IgD-negative memory B cell (primary cell): ENCODE results near the gene AGA. TPM values are rescaled to one million over a fixed set of nuclear protein-coding genes. Genes with fewer than 3 reads are reported as not detected.

Source experiments
- H3K27ac Mint-ChIP-seq, 3 donors: one replicate each; pipeline ENCODE4 v1.8.0; 2020 to 2022; ENCODE audit warnings: mild to moderate bottlenecking in 3 of 3, mixed read lengths in 3 of 3, moderate library complexity in 1 of 3
- H3K27me3 Mint-ChIP-seq: one replicate; pipeline ENCODE4 v1.8.0; 2021; ENCODE audit warnings: mixed read lengths
- H3K36me3 Mint-ChIP-seq: one replicate; pipeline ENCODE4 v1.8.0; 2020; ENCODE audit warnings: mild to moderate bottlenecking, mixed read lengths
- H3K4me1 Mint-ChIP-seq, 3 donors: one replicate each; pipeline ENCODE4 v1.8.0; 2020 to 2022; ENCODE audit warnings: mixed read lengths in 3 of 3, mild to moderate bottlenecking in 1 of 3
- H3K4me3 Mint-ChIP-seq, 4 donors: one replicate each; pipeline ENCODE4 v1.8.0; 2020 to 2022; ENCODE audit warnings: mild to moderate bottlenecking in 4 of 4, mixed read lengths in 4 of 4, moderate library complexity in 3 of 4
- H3K9me3 Mint-ChIP-seq, 3 donors: one replicate each; pipeline ENCODE4 v1.8.0; 2020 to 2021; ENCODE audit warnings: mixed read lengths in 3 of 3, mild to moderate bottlenecking in 1 of 3
- polyA plus RNA-seq: library from polyadenylated mRNA; unstranded; fragments of 300-500 nt; fragmentation: Illumina TruSeq; gene quantifications from one replicate; pipeline ENCODE4 v1.2.3, GENCODE V29; 2021

The AGA gene
- polyA plus RNA-seq, result 31.0 TPM

DNA sequence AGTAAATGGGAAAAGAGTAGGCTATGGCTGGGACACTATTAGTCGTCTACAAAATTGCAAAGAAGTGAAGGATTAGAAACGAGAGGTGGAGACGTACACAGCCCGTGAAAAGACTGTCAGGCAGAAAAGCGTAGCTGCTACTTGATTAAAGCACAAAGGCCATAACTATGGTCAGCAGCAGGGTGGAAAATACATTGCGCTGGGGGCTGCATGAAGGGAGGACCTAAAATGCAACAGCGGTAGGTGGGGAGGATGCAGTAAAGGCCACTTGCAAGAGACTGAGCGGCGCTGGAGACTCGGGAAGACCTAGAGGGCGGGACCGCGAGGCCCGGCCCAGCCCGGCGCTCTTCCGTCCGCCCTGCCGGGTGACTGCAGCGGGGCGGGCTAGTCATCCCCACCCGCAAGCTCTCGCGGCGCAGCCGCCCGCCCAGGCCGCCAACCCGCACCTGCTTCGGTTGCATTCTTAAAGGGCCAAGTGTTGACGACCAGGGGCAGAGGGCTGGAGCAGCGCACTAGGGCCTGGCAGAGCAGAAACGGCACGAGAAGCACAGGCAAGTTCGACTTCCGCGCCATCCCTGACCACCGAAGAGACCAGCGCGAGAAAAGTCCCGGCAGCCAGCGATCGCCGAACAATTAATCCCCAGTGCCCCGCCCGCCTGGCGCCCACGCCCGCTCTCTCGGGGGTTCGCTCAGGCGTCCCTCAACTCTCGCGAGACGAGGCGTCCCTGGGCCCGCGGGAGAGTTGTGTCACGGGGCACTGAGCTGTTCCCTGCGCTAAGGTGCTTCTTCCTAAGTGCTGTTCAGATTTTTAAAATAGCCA lies at the start of gene AGA:
AGA (minus strand) TSS at position 635 of the 820 bp plus-strand sequence; CDS start at position 573, 62 bp downstream.
- H3K9me3 Mint-ChIP-seq, result no peaks in the 10 kb centered on the region
- peak within 1 kb of the TSS; percentile 87 to 95 (median 90) for H3K4me3 Mint-ChIP-seq
- no peaks in the 10 kb centered on the region for H3K36me3 Mint-ChIP-seq
- peaks cover 6 to 17% (median 15%) of the 10 kb centered on the region in 3 donors for H3K4me1 Mint-ChIP-seq
- no peaks in the 10 kb centered on the region for H3K27me3 Mint-ChIP-seq
- H3K27ac Mint-ChIP-seq, result peak within 1 kb of the TSS; percentile 72 to 98 (median 95)

DNA sequence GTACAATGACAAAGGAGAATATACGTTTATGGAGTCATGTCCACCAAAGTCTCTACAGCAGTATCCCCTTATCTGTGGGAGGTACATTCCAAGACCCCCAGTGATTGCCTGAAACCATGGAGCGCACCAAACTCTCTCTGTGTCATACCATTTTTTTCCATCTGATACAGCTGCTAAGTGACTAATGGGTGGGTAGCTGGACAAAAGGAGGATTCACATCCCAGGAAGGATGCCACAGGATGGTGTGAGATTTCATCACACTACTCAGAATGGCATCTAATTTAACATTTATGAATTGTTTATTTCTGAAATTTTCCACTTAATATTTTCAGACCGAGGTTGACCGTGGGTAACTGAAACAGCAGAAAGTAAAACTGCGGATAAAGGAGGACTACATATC lies 49.8 kb upstream of the AGA start:
- H3K27ac Mint-ChIP-seq, result no peak overlapping the region
- H3K27me3 Mint-ChIP-seq, result no peaks in the 10 kb centered on the region
- H3K36me3 Mint-ChIP-seq, result peaks cover 3% of the 10 kb centered on the region
- H3K4me1 Mint-ChIP-seq, result no peaks in the 10 kb centered on the region
- no peak overlapping the region for H3K4me3 Mint-ChIP-seq
- no peaks in the 10 kb centered on the region for H3K9me3 Mint-ChIP-seq

DNA sequence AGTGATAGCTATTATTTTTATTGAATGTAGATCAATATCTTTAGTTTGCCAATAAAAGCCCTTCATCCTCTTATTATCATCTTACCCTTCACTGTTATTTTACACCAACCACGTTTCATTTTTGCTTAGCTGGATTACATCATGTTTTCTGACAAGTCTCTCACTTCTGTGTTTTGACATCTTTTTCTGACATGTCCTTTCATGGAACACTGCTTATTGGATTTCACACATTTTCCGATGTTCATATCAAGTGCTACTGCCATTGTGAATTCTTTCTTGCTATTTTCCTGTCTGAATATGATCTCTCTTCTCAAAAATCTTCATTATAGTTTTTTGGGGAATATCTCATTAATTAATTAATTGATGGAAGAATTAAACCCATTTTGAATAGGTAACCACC lies 48.5 kb upstream of the AGA start:
- Mint-ChIP-seq H3K27me3 (no peaks in the 10 kb centered on the region), H3K9me3 (no peaks in the 10 kb centered on the region), H3K36me3 (peaks cover 3% of the 10 kb centered on the region), H3K4me1 (no peaks in the 10 kb centered on the region), H3K27ac (no peak overlapping the region), H3K4me3 (no peak overlapping the region)

DNA sequence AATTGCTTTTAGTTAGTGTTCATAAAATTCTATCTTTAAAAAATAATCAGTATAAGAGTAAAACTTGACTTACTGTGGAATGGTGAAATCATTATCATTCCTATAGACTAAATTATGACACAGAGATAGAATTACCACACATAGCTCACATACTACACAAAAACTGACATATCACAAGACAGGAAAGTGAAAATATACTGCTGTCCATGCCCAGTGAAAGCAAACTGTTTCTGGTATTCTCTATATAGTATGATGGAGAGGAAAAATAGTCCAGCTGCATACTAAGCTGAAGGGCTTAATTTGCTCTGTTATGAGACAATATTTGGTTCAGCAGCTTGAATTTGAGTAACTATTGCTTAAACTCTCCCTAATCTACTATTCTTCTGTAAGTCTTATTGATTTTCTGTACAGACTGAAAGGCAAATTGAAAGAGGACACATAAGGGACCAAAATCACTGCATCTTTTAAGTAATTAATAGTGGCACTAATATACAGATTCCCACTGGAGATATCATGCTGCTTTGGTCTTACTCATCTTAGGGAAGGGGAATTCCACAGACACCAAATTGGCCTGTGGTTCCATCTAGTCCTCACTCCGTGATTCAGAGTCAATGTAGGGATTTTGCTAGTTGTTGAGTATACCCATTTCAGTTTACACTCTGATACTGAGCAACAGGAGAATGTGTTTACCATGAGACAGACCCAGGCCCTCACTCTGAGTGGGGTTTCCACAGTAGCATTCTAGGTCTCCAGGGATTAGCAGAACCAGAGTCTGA lies 47.4 kb upstream of the AGA start:
- Mint-ChIP-seq H3K27me3 (no peaks in the 10 kb centered on the region), H3K27ac (no peak overlapping the region), H3K36me3 (peaks cover 3% of the 10 kb centered on the region), H3K9me3 (no peaks in the 10 kb centered on the region), H3K4me3 (no peak overlapping the region), H3K4me1 (no peaks in the 10 kb centered on the region)

DNA sequence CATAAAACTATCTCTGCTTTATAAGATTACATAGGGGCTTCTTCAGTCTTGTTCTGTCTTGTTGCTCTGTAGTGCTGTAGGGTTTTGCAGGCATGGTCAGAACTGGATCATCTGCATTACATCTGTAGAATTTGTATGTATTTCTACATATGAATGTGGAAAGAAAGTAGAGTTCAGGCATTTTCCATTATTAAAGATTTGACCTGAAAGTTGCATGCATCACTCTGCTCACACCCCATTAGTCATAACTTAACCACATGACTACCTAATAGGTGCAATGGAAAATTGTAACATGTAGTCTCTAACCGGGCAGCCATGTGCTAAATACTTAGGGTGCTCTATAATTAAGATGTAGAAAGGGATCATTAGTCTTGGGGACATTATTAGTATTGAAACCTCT lies 45.7 kb upstream of the AGA start:
- no peak overlapping the region for H3K4me3 Mint-ChIP-seq
- peaks cover 3% of the 10 kb centered on the region for H3K36me3 Mint-ChIP-seq
- no peaks in the 10 kb centered on the region for H3K9me3 Mint-ChIP-seq
- H3K4me1 Mint-ChIP-seq, result no peaks in the 10 kb centered on the region
- H3K27me3 Mint-ChIP-seq, result no peaks in the 10 kb centered on the region
- no peak overlapping the region for H3K27ac Mint-ChIP-seq

DNA sequence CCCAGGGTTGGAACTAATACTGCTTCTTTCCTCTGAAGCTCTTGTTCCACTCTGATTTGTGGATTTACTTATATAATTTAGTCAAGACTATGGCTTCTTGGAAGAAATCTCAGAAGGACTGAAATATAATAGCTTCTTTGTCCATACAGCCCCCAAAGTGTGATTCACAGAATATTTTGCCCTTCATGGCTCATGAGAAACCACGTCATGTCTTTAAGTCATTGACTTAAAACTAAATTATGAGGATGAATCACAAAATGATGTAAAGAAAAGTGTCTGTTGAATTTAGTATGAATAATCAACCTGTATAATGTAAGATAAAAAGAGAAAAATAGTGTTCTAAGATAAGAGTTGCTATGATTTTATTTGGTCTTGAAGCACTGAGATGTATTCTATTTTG lies 43.3 kb upstream of the AGA start:
- H3K27ac Mint-ChIP-seq, result no peak overlapping the region
- H3K36me3 Mint-ChIP-seq, result peaks cover 2% of the 10 kb centered on the region
- H3K4me1 Mint-ChIP-seq, result no peaks in the 10 kb centered on the region
- H3K9me3 Mint-ChIP-seq, result no peaks in the 10 kb centered on the region
- H3K4me3 Mint-ChIP-seq, result no peak overlapping the region
- H3K27me3 Mint-ChIP-seq, result no peaks in the 10 kb centered on the region

DNA sequence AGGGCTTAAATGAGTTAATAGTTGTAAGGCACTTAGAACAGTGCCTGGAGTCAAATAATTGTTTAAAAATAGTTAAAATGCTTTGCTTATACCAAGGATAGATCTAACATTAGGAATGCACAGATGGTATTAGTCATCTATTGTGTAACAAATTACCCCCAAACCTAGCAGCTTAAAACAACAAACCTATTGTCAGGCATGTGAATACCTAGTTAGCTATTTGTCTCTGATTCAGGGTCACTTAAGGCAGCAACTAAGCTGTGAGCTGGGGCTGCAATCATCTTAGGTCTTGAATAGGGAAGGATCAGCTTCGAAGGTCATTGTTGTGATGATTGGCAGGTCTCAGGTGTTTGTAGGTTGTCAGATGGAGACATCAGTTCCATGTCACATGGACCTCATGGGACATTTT lies 42.4 kb upstream of the AGA start:
- Mint-ChIP-seq H3K27ac (no peak overlapping the region), H3K9me3 (no peaks in the 10 kb centered on the region), H3K4me1 (no peaks in the 10 kb centered on the region), H3K4me3 (no peak overlapping the region), H3K36me3 (peaks cover 2% of the 10 kb centered on the region), H3K27me3 (no peaks in the 10 kb centered on the region)

DNA sequence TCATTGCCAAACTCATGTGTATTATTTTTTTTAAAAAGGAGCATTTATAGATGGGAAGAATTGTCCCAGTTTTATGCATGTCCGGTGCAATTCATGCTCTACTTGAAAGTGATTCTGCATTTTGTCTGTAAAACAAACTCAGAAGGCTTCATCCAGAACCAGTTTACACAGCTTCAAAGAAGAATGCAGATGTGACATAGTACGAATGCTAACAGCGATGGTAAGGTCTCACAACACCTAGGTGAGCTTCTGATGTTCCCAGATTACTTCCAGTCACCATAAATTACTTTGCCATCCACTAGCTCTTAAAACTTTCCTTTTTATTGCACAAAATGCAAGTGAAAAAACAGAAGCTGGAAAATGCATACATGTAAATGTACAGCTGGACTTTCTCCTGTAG lies 41.5 kb upstream of the AGA start:
- H3K27ac Mint-ChIP-seq, result no peak overlapping the region
- H3K36me3 Mint-ChIP-seq, result peaks cover 2% of the 10 kb centered on the region
- H3K4me3 Mint-ChIP-seq, result no peak overlapping the region
- H3K9me3 Mint-ChIP-seq, result no peaks in the 10 kb centered on the region
- no peaks in the 10 kb centered on the region for H3K27me3 Mint-ChIP-seq
- H3K4me1 Mint-ChIP-seq, result no peaks in the 10 kb centered on the region

DNA sequence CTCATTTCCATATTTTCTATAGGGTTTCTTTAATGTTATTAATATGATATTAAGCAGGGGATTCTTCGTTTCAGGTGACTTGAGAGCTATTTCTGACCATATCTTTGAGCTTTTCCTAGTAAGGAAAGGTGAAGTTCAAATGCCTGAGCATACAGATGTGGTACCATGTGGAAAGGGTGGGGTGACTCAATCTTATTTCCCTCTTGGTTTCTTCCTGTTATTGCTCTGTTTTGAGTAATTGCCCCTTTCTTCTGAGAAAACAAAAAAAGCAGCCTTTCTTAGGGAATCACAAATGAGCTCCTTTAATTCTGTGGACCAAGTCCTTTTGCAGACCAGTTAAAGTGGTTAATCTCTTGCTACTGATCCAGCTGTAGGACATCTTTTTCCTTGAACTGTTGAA lies 41.0 kb upstream of the AGA start:
- Mint-ChIP-seq H3K4me3 (no peak overlapping the region), H3K27me3 (no peaks in the 10 kb centered on the region), H3K36me3 (peaks cover 2% of the 10 kb centered on the region), H3K9me3 (no peaks in the 10 kb centered on the region), H3K27ac (no peak overlapping the region), H3K4me1 (no peaks in the 10 kb centered on the region)

DNA sequence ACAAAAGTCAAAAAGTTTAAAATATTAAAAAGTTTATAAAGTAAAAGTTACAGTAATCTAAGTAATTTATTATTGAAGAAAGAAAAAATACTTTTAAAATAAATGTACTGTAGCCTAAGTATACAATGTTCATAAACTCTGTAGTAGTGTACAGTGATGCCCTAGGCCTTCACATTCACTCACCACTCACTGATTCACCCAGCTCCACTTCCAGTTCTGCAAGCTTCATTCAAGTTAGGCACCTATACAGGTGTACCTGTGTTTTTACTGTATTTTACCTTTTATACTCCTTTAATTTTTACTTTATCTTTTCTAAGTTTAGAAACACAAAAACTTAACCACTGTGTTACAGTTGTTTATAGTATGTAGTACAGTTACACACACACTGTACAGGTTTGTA lies 40.1 kb upstream of the AGA start:
- H3K36me3 Mint-ChIP-seq, result peaks cover 2% of the 10 kb centered on the region
- H3K9me3 Mint-ChIP-seq, result no peaks in the 10 kb centered on the region
- no peak overlapping the region for H3K4me3 Mint-ChIP-seq
- no peaks in the 10 kb centered on the region for H3K27me3 Mint-ChIP-seq
- H3K4me1 Mint-ChIP-seq, result no peaks in the 10 kb centered on the region
- H3K27ac Mint-ChIP-seq, result no peak overlapping the region

DNA sequence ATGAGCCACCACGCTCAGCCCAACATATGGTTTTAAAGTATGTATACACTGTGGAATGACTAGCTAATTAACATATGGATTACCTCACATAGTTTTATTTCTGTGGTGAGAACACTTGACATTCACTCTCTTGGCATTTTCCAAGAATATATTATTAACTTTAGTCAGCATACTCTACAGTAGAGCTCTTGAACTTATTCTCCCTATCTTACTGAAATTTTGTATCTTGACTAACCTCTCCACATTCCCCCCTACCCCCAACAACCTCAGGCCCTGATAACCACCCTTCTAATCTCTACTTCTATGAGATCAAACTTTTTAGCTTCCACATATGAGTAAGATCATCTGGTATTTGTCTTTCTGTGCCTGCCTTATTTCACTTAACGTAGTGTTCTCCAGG lies 38.6 kb upstream of the AGA start:
- no peaks in the 10 kb centered on the region for H3K4me1 Mint-ChIP-seq
- H3K27ac Mint-ChIP-seq, result no peak overlapping the region
- no peak overlapping the region for H3K4me3 Mint-ChIP-seq
- H3K9me3 Mint-ChIP-seq, result no peaks in the 10 kb centered on the region
- H3K27me3 Mint-ChIP-seq, result no peaks in the 10 kb centered on the region
- peaks cover 2% of the 10 kb centered on the region for H3K36me3 Mint-ChIP-seq

DNA sequence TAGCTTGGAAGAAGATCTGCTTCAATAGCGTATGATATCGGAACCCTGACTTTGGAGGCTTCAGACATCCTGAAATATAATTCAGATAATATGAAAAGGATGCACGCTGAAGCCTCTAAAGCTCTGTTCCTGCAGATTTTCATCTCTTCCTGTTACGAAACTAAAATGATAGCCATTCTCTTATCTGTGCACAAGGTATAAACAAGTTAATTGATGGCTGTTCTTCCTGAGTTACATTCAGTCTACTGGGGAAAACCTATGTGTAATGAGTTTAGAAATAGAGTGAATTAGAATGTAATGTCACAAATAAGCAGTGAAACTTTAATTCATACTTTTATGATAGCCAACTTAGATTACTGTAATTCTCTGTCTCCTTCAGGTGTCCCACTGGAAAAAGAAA lies 36.8 kb upstream of the AGA start:
- Mint-ChIP-seq H3K27ac (no peak overlapping the region), H3K9me3 (no peaks in the 10 kb centered on the region), H3K36me3 (peaks cover 2% of the 10 kb centered on the region), H3K4me3 (no peak overlapping the region), H3K4me1 (no peaks in the 10 kb centered on the region), H3K27me3 (no peaks in the 10 kb centered on the region)

DNA sequence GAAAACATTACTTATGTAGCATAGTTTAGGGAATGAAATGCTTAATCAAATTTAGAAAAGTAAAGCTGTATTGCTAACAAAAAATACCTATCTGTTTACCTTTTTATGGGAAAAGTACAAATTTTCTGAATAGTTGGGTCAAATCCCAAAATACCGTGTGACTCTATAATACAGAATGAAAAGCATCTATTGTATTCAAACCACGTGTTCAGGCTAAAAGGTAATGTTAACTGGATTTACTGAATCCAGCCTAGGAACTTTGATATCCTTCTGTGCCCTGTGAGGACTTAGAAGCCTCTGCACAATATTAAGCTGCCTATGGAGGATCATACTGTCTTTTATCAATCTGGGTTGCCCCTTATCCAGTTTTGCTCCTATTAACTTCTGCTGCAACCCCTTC lies 36.3 kb upstream of the AGA start:
- no peak overlapping the region for H3K27ac Mint-ChIP-seq
- peaks cover 2% of the 10 kb centered on the region for H3K36me3 Mint-ChIP-seq
- H3K4me3 Mint-ChIP-seq, result no peak overlapping the region
- no peaks in the 10 kb centered on the region for H3K9me3 Mint-ChIP-seq
- H3K27me3 Mint-ChIP-seq, result no peaks in the 10 kb centered on the region
- no peaks in the 10 kb centered on the region for H3K4me1 Mint-ChIP-seq

DNA sequence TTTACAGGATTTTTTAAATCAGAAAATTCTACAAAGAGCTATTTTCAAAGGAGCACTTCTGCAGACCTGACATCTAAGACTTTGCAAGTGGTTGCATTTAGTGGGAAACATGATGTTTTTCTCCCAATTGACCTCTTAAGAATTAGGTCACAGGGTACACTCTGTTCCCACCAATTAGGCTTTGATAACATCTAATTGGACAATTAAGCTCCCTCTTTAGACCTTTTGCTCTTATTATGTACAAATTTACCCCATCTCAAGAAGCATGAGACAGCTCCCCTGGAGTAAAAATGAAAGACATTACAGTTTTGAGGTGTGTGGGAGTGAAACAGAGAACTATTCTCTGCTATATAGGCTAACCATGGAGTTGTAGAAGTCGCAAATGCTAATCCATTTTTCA lies 31.8 kb upstream of the AGA start:
- no peaks in the 10 kb centered on the region for H3K4me1 Mint-ChIP-seq
- H3K27ac Mint-ChIP-seq, result no peak overlapping the region
- H3K36me3 Mint-ChIP-seq, result no peaks in the 10 kb centered on the region
- H3K27me3 Mint-ChIP-seq, result no peaks in the 10 kb centered on the region
- no peaks in the 10 kb centered on the region for H3K9me3 Mint-ChIP-seq
- H3K4me3 Mint-ChIP-seq, result no peak overlapping the region

DNA sequence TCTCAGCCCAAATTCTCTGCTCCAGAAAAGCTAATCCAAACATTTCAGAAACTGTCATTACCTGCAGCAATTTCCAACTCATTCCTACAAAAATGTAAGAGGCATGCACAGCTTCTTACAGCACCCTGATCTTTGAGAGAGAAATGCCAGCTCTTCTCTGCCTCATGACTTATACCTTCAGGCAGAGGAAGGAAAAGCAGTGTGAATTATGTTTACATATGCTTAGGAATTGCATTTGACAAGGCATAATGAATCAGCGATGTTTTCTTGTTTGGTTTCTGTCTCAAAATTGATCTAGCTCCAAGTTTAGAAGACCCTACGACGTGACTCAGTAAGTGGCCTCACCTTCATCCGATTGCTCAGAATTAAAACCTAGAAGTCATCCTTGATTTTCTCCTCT lies 21.8 kb upstream of the AGA start:
- H3K4me1 Mint-ChIP-seq, result peaks cover 0 to 1% (median 0%) of the 10 kb centered on the region in 3 donors
- H3K4me3 Mint-ChIP-seq, result no peak overlapping the region
- H3K36me3 Mint-ChIP-seq, result no peaks in the 10 kb centered on the region
- no peak overlapping the region for H3K27ac Mint-ChIP-seq
- H3K9me3 Mint-ChIP-seq, result peaks cover 0 to 5% (median 0%) of the 10 kb centered on the region in 3 donors
- H3K27me3 Mint-ChIP-seq, result no peaks in the 10 kb centered on the region

DNA sequence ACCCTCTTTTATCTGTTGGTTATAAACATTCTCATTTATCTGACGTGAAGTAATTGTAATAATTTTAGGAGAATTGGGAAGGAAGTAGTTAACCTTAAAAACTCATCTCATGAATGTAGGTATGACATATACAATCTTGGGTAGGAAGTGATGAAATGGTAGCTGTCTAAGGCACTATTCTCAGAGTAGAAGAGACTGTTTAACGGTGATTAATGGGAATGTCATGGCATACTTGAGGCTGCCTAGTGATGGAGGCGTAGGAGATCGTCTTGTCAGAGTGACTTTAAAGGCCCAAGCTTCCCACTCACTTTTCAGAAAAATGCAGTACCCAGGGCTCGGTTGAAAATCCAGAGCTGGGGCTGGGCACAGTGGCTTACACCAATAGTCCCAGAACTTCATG lies 19.4 kb upstream of the AGA start:
- Mint-ChIP-seq H3K4me3 (no peak overlapping the region), H3K27me3 (no peaks in the 10 kb centered on the region), H3K27ac (no peak overlapping the region)

More for the DNA sequence above, 19.4 kb upstream of the AGA start:
- Mint-ChIP-seq H3K4me1 (no peaks in the 10 kb centered on the region), H3K36me3 (no peaks in the 10 kb centered on the region), H3K9me3 (peaks cover 0 to 5% (median 0%) of the 10 kb centered on the region in 3 donors)
